ENCODE data around the gene HLA-DMA.

DNA sequence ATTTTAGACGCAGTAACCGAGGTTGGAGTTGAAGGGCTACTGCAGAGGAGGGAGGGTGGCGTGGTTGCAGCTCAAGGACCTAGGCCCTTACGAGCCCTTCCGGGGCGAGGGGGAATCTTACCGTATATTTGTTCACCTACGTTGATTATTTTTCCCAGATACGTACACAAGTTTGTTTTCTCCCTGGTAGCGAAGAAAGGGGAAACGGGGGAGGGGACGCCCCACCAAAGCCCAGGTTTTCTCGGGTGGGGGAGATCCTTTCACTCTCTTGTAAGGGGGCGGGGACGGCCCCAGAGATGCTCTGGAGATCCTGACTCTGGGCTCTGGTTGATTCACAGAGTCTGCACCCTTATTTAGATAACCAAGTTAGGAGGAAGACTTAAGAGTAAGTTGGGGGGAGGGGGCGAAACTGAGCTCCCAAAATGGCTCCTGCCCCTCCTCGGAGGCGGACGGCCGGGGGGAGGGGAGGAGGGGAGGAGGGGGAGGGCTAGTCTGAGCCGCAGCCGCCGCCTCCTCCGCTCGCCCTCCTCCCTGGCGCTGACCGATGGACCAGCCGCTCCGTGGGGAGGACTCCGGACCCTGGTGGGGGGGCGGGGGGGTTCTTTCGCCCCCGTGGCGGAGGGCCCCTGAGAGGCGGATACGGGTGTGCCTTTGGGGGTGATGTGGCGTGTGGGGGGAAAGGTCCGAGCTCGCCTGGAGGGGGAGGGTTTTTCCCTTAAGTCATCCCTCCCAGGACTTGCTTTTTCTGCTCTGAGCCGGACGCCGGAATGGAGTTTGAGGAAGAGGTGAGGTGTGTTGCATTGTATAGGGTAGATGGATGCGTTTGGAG is 17.7 kb upstream of the HLA-DMA start:
- TF ChIP-seq, protein P1, sequence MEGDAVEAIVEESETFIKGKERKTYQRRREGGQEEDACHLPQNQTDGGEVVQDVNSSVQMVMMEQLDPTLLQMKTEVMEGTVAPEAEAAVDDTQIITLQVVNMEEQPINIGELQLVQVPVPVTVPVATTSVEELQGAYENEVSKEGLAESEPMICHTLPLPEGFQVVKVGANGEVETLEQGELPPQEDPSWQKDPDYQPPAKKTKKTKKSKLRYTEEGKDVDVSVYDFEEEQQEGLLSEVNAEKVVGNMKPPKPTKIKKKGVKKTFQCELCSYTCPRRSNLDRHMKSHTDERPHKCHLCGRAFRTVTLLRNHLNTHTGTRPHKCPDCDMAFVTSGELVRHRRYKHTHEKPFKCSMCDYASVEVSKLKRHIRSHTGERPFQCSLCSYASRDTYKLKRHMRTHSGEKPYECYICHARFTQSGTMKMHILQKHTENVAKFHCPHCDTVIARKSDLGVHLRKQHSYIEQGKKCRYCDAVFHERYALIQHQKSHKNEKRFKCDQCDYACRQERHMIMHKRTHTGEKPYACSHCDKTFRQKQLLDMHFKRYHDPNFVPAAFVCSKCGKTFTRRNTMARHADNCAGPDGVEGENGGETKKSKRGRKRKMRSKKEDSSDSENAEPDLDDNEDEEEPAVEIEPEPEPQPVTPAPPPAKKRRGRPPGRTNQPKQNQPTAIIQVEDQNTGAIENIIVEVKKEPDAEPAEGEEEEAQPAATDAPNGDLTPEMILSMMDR (IDR thresholded peaks at IDR 0.05; ENCODE audit: low read depth, low read length): no peak
- no peak for TF ChIP-seq EZH2phosphoT487 (IDR thresholded peaks at IDR 0.05; ENCODE audit: low read depth)
